WTC11 (cell line): ENCODE results near the gene SIT1. TPM values are rescaled to one million over a fixed set of nuclear protein-coding genes. Genes with fewer than 3 reads are reported as not detected.
A peak's percentile ranks its signal among the peaks of the same experiment; 100 is the strongest.

Experiments used
- ATF3 ChIP-seq: sonication (generic); formaldehyde crosslinking; conservative IDR thresholded peaks from 2 replicates; pipeline ENCODE4 v1.8.1; 2022; ENCODE audit warnings: mild to moderate bottlenecking, missing genetic modification reagents
- CBFB ChIP-seq: sonication (generic); formaldehyde crosslinking; IDR thresholded peaks from 2 replicates; pipeline ENCODE4 v1.8.1; 2022; ENCODE audit warnings: mild to moderate bottlenecking, low read depth, missing genetic modification reagents
- CREM ChIP-seq: sonication (generic); formaldehyde crosslinking; IDR thresholded peaks from 2 replicates; pipeline ENCODE4 v1.8.1; 2022; ENCODE audit warnings: mild to moderate bottlenecking, missing genetic modification reagents, moderate library complexity
- EMX1 ChIP-seq: fragments of 250-450 bp; sonication (Bioruptor Pico); IDR thresholded peaks from 2 replicates; pipeline ENCODE4 v1.8.0; 2021; ENCODE audit warnings: mild to moderate bottlenecking
- ETV6 ChIP-seq: sonication (generic); formaldehyde crosslinking; IDR thresholded peaks from 2 replicates; pipeline ENCODE4 v1.8.1; 2022; ENCODE audit warnings: mild to moderate bottlenecking, missing genetic modification reagents
- FOXJ3 ChIP-seq: sonication (generic); formaldehyde crosslinking; IDR thresholded peaks from 2 replicates; pipeline ENCODE4 v1.9.0; 2021; ENCODE audit warnings: missing genetic modification reagents, mild to moderate bottlenecking, borderline replicate concordance
- GABPB1 ChIP-seq: sonication (generic); formaldehyde crosslinking; IDR thresholded peaks from 2 replicates; pipeline ENCODE4 v1.8.1; 2023; ENCODE audit warnings: mild to moderate bottlenecking, missing genetic modification reagents
- GTF2I ChIP-seq: fragments of 250-450 bp; sonication (Bioruptor Pico); conservative IDR thresholded peaks from 2 replicates; pipeline ENCODE4 v1.4.0; 2021; ENCODE audit warnings: mild to moderate bottlenecking
- HMGA2 ChIP-seq: fragments of 250-450 bp; sonication (Bioruptor Pico); IDR thresholded peaks from 2 replicates; pipeline ENCODE4 v1.4.0; 2021; ENCODE audit warnings: mild to moderate bottlenecking, moderate library complexity
- IRF2 ChIP-seq: sonication (generic); formaldehyde crosslinking; IDR thresholded peaks from 2 replicates; pipeline ENCODE4 v1.8.0; 2022; ENCODE audit warnings: low read depth, missing genetic modification reagents, borderline replicate concordance
- JUN ChIP-seq: sonication (generic); formaldehyde crosslinking; IDR thresholded peaks from 2 replicates; pipeline ENCODE4 v1.8.0; 2023; ENCODE audit warnings: mild to moderate bottlenecking, missing genetic modification reagents
- MXD4 ChIP-seq: fragments of 250-450 bp; sonication (Bioruptor Pico); IDR thresholded peaks from 2 replicates; pipeline ENCODE4 v1.8.0; 2021; ENCODE audit warnings: mild to moderate bottlenecking, moderate library complexity, borderline replicate concordance
- MYBL2 ChIP-seq: sonication (generic); formaldehyde crosslinking; IDR thresholded peaks from 2 replicates; pipeline ENCODE4 v1.8.1; 2023; ENCODE audit warnings: mild to moderate bottlenecking, moderate library complexity, missing genetic modification reagents
- NFATC4 ChIP-seq: fragments of 250-450 bp; sonication (Bioruptor Pico); IDR thresholded peaks from 2 replicates; pipeline ENCODE4 v1.9.0; 2021; ENCODE audit warnings: mild to moderate bottlenecking
- NFYB ChIP-seq: sonication (generic); formaldehyde crosslinking; conservative IDR thresholded peaks from 2 replicates; pipeline ENCODE4 v1.8.0; 2022; ENCODE audit warnings: low read depth, missing genetic modification reagents
- NR2C2 ChIP-seq: sonication (generic); formaldehyde crosslinking; IDR thresholded peaks from 2 replicates; pipeline ENCODE4 v1.8.0; 2022; ENCODE audit warnings: mild to moderate bottlenecking, missing genetic modification reagents
- OVOL2 ChIP-seq: fragments of 250-450 bp; sonication (Bioruptor Pico); IDR thresholded peaks from 2 replicates; pipeline ENCODE4 v1.9.0; 2021; ENCODE audit warnings: mild to moderate bottlenecking, borderline replicate concordance
- RELA ChIP-seq: sonication (generic); formaldehyde crosslinking; IDR thresholded peaks from 2 replicates; pipeline ENCODE4 v1.8.1; 2022; ENCODE audit warnings: missing genetic modification reagents, mild to moderate bottlenecking, borderline replicate concordance
- SMAD3 ChIP-seq: sonication (generic); formaldehyde crosslinking; IDR thresholded peaks from 2 replicates; pipeline ENCODE4 v1.8.0; 2022; ENCODE audit warnings: missing genetic modification reagents, mild to moderate bottlenecking, borderline replicate concordance
- SOX15 ChIP-seq: fragments of 250-450 bp; sonication (Bioruptor Pico); IDR thresholded peaks from 2 replicates; pipeline ENCODE4 v1.9.0; 2021; ENCODE audit warnings: mild to moderate bottlenecking
- SP1 ChIP-seq: sonication (generic); formaldehyde crosslinking; conservative IDR thresholded peaks from 2 replicates; pipeline ENCODE4 v1.8.1; 2022; ENCODE audit warnings: missing genetic modification reagents
- TCF7 ChIP-seq: sonication (generic); formaldehyde crosslinking; IDR thresholded peaks from 2 replicates; pipeline ENCODE4 v1.8.0; 2022; ENCODE audit warnings: mild to moderate bottlenecking, low read depth, missing genetic modification reagents, moderate library complexity
- TEAD4 ChIP-seq: sonication (generic); formaldehyde crosslinking; IDR thresholded peaks from 2 replicates; pipeline ENCODE4 v1.8.0; 2022; ENCODE audit warnings: mild to moderate bottlenecking, missing genetic modification reagents
- TP53 ChIP-seq: sonication (generic); formaldehyde crosslinking; IDR thresholded peaks from 2 replicates; pipeline ENCODE4 v1.8.1; 2023; ENCODE audit warnings: mild to moderate bottlenecking, missing genetic modification reagents
- USF2 ChIP-seq: sonication (generic); formaldehyde crosslinking; IDR thresholded peaks from 2 replicates; pipeline ENCODE4 v1.8.1; 2023; ENCODE audit warnings: mild to moderate bottlenecking, missing genetic modification reagents, moderate library complexity
- ZBTB21 ChIP-seq: sonication (generic); formaldehyde crosslinking; IDR thresholded peaks from 2 replicates; pipeline ENCODE4 v1.8.1; 2023; ENCODE audit warnings: mild to moderate bottlenecking, missing genetic modification reagents, borderline replicate concordance
- ZNF121 ChIP-seq: sonication (generic); formaldehyde crosslinking; IDR thresholded peaks from 2 replicates; pipeline ENCODE4 v1.8.0; 2023; ENCODE audit warnings: missing genetic modification reagents
- ZNF138 ChIP-seq: sonication (generic); formaldehyde crosslinking; conservative IDR thresholded peaks from 2 replicates; pipeline ENCODE4 v1.8.1; 2022; ENCODE audit warnings: mild to moderate bottlenecking, moderate library complexity, missing genetic modification reagents
- ZNF263 ChIP-seq: sonication (generic); formaldehyde crosslinking; IDR thresholded peaks from 2 replicates; pipeline ENCODE4 v1.8.1; 2022; ENCODE audit warnings: low read depth, mild to moderate bottlenecking, moderate library complexity, missing genetic modification reagents
- ZNF281 ChIP-seq: sonication (generic); formaldehyde crosslinking; IDR thresholded peaks from 2 replicates; pipeline ENCODE4 v1.8.0; 2023; ENCODE audit warnings: mild to moderate bottlenecking, missing genetic modification reagents
- ZNF671 ChIP-seq: fragments of 250-450 bp; sonication (Bioruptor Pico); IDR thresholded peaks from 2 replicates; pipeline ENCODE4 v1.8.0; 2021; ENCODE audit warnings: mild to moderate bottlenecking
- total RNA-seq: library from RNA; stranded (reverse); gene quantifications from 3 replicates; pipeline ENCODE4 v1.2.3, GENCODE V29; 2021
- TF ChIP-seq, protein P1 (sequence below): fragments of 200-600 bp; IDR thresholded peaks from 2 replicates; pipeline ENCODE4 v1.8.0; 2022; ENCODE audit warnings: antibody characterized with exemption
- TF ChIP-seq, protein P2 (sequence below): sonication (generic); formaldehyde crosslinking; IDR thresholded peaks from 2 replicates; pipeline ENCODE4 v1.8.1; 2023; ENCODE audit warnings: mild to moderate bottlenecking, missing genetic modification reagents, moderate library complexity
- TF ChIP-seq, protein P3 (sequence below): fragments of 250-450 bp; sonication (Bioruptor Pico); IDR thresholded peaks from 2 replicates; pipeline ENCODE4 v1.8.0; 2021; ENCODE audit warnings: mild to moderate bottlenecking

SIT1 gene
- total RNA-seq, 1 experiment from 2014 or later = 4.1 TPM

DNA sequence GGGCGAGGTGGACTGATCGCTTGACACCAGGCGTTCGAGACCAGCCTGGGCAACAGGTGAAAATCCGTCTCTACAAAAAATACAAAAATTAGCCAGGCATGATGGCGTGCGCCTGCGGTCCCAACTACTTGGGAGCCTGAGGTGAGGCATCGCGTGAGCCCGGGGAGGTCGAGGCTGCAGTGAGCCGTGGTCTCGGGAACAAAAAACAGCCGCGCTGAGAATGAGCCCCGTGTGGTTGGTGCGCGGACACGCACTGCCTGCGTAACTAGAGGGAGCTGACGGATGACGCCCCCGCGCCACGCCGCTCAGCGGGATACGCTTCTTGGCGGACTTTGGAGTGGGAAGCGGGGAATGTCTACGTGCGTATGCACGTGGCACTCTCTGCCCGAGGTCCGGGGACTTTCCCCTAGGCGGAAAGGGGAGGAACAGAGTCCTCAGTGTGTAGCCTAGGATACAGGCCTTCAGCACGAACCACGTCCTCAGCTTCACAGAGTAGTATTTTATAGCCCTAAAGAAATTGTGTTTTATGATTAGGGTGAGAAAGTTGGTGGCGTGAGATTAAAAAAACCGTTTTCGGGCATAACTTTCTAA is 6.9 kb upstream of the SIT1 start, which contains the start of gene RMRP (continued):
- TF ChIP-seq, protein P1, sequence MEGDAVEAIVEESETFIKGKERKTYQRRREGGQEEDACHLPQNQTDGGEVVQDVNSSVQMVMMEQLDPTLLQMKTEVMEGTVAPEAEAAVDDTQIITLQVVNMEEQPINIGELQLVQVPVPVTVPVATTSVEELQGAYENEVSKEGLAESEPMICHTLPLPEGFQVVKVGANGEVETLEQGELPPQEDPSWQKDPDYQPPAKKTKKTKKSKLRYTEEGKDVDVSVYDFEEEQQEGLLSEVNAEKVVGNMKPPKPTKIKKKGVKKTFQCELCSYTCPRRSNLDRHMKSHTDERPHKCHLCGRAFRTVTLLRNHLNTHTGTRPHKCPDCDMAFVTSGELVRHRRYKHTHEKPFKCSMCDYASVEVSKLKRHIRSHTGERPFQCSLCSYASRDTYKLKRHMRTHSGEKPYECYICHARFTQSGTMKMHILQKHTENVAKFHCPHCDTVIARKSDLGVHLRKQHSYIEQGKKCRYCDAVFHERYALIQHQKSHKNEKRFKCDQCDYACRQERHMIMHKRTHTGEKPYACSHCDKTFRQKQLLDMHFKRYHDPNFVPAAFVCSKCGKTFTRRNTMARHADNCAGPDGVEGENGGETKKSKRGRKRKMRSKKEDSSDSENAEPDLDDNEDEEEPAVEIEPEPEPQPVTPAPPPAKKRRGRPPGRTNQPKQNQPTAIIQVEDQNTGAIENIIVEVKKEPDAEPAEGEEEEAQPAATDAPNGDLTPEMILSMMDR = no peak
- TF ChIP-seq, protein P2, sequence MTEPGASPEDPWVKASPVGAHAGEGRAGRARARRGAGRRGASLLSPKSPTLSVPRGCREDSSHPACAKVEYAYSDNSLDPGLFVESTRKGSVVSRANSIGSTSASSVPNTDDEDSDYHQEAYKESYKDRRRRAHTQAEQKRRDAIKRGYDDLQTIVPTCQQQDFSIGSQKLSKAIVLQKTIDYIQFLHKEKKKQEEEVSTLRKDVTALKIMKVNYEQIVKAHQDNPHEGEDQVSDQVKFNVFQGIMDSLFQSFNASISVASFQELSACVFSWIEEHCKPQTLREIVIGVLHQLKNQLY (CRISPR knock-in tag) = 0 out of 2 replicates have a peak, but pooled peaks have one; percentile 92
- TF ChIP-seq ETV6 (CRISPR knock-in tag) (peak; percentile 99), SOX15 (CRISPR knock-in tag) (no peak), USF2 (CRISPR knock-in tag) (peak; percentile 73), NFATC4 (CRISPR knock-in tag) (no peak), FOXJ3 (CRISPR knock-in tag) (no peak), TP53 (CRISPR knock-in tag) (no peak), ZNF671 (CRISPR knock-in tag) (no peak), TEAD4 (no peak), SMAD3 (CRISPR knock-in tag) (no peak; the same call in 1 of the 2 replicates), ATF3 (CRISPR knock-in tag) (no peak), HMGA2 (no peak), IRF2 (CRISPR knock-in tag) (no peak), JUN (0 out of 2 replicates have a peak, but pooled peaks have one; percentile 30), NFYB (0 out of 2 replicates have a peak, but pooled peaks have one; percentile 29), ZBTB21 (no peak; the same call in 1 of the 2 replicates), MYBL2 (CRISPR knock-in tag) (peak; percentile 67; the same call in 1 of the 2 replicates), EMX1 (CRISPR knock-in tag) (no peak), OVOL2 (CRISPR knock-in tag) (no peak), ZNF121 (CRISPR knock-in tag) (0 out of 2 replicates have a peak, but pooled peaks have one; percentile 25), MXD4 (no peak), SP1 (CRISPR knock-in tag) (peak; percentile 86), ZNF281 (CRISPR knock-in tag) (peak; percentile 79), RELA (CRISPR knock-in tag) (no peak), GTF2I (CRISPR knock-in tag) (no peak), ZNF138 (CRISPR knock-in tag) (no peak), CBFB (no peak), ZNF263 (CRISPR knock-in tag) (no peak), CREM (peak; percentile 87), TCF7 (CRISPR knock-in tag) (no peak), NR2C2 (peak; percentile 44; the same call in 1 of the 2 replicates), GABPB1 (CRISPR knock-in tag) (peak; percentile 91)
- TF ChIP-seq, protein P3, sequence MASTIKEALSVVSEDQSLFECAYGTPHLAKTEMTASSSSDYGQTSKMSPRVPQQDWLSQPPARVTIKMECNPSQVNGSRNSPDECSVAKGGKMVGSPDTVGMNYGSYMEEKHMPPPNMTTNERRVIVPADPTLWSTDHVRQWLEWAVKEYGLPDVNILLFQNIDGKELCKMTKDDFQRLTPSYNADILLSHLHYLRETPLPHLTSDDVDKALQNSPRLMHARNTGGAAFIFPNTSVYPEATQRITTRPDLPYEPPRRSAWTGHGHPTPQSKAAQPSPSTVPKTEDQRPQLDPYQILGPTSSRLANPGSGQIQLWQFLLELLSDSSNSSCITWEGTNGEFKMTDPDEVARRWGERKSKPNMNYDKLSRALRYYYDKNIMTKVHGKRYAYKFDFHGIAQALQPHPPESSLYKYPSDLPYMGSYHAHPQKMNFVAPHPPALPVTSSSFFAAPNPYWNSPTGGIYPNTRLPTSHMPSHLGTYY (CRISPR knock-in tag) = peak; percentile 82; the same call in 1 of the 2 replicates
